EH (cell line): ENCODE results near the gene GMFB.
A peak's percentile ranks its signal among the peaks of the same experiment; 100 is the strongest.
"Not testable (repeated sequence)": the region's sequence is repeated elsewhere in the genome, so short reads cannot be mapped to it uniquely, and the experiment has no call there.

Experiments
- DNase-seq: peaks from one replicate; pipeline ENCODE4 v3.0.0-alpha.2; 2015; ENCODE audit warnings: low read depth

Gene GMFB

GRCh38 chr14:54458536-54458935 lies 30.2 kb downstream of the GMFB start:
- DNase-seq: not testable (repeated sequence)

- DNase-seq: no peak
Measured at GRCh38 chr14:54457609-54457996, 31.2 kb downstream of the GMFB start.

- DNase-seq: not testable (repeated sequence)
Measured at GRCh38 chr14:54456820-54457608, 31.8 kb downstream of the GMFB start.

GRCh38 chr14:54455363-54455762 lies 33.4 kb downstream of the GMFB start:
- DNase-seq: no peak

- DNase-seq: peak; percentile 51
Measured at GRCh38 chr14:54453990-54454389, 34.8 kb downstream of the GMFB start.

GRCh38 chr14:54453252-54453651 lies 35.5 kb downstream of the GMFB start:
- DNase-seq: no peak

GRCh38 chr14:54451961-54452360 lies 36.8 kb downstream of the GMFB start:
- no peak for DNase-seq

- no peak for DNase-seq
Measured at GRCh38 chr14:54451121-54451601, 37.6 kb downstream of the GMFB start.

GRCh38 chr14:54450535-54450934 lies 38.2 kb downstream of the GMFB start:
- DNase-seq: peak; percentile 80

GRCh38 chr14:54447231-54447692 lies 41.5 kb downstream of the GMFB start:
- DNase-seq: peak; percentile 22

- no peak for DNase-seq
Measured at GRCh38 chr14:54446161-54446693, 42.6 kb downstream of the GMFB start.

GRCh38 chr14:54444681-54445080 lies 44.1 kb downstream of the GMFB start:
- peak; percentile 41 for DNase-seq

GRCh38 chr14:54443981-54444380 lies 44.8 kb downstream of the GMFB start:
- peak; percentile 62 for DNase-seq

- not testable (repeated sequence) for DNase-seq
Measured at GRCh38 chr14:54442961-54443360, 45.8 kb downstream of the GMFB start.

- peak; percentile 93 for DNase-seq
Measured at GRCh38 chr14:54440873-54441868, 47.6 kb downstream of the GMFB start, which contains the start of gene CNIH1. Gene CNIH1 (minus strand): TSS chr14:54441374. CDS start chr14:54441327, 47 bp downstream.

- DNase-seq: no peak
Measured at GRCh38 chr14:54440476-54440872, 48.3 kb downstream of the GMFB start.

- peak; percentile 56 for DNase-seq
Measured at GRCh38 chr14:54440037-54440436, 48.7 kb downstream of the GMFB start.

- no peak for DNase-seq
Measured at GRCh38 chr14:54438703-54439102, 50.1 kb downstream of the GMFB start.

- not testable (repeated sequence) for DNase-seq
Measured at GRCh38 chr14:54437954-54438353, 50.8 kb downstream of the GMFB start.

GRCh38 chr14:54435500-54435981 lies 53.2 kb downstream of the GMFB start:
- DNase-seq: peak; percentile 89

GRCh38 chr14:54428527-54428926 lies 60.3 kb downstream of the GMFB start:
- DNase-seq: no peak

- no peak for DNase-seq
Measured at GRCh38 chr14:54427871-54428270, 60.9 kb downstream of the GMFB start.
